Right lobe of liver (tissue), 6 donors: ENCODE data around the gene COL28A1. TPM values are rescaled to one million over a fixed set of nuclear protein-coding genes. Genes with fewer than 3 reads are reported as not detected.

Experiments
- ATAC-seq, 4 donors: fragments of 200-7000 bp; cut with Tn5 transposase; one replicate each; pipeline ENCODE4 v1.9.1; 2020; ENCODE audit warnings: mild to moderate bottlenecking in 4 of 4, moderate library complexity in 4 of 4
- DNase-seq, 3 donors: peaks; one replicate each; pipeline ENCODE4 v3.0.0-alpha.2; 2020
- H3K27ac ChIP-seq, 3 donors: fragments of 200-600 bp; one replicate each; pipeline ENCODE4 v1.8.0; 2022
- H3K27me3 ChIP-seq, 2 donors: fragments of 200-600 bp; one replicate each; pipeline ENCODE4 v1.8.0; 2022
- H3K36me3 ChIP-seq, 4 donors: fragments of 200-600 bp; sonication (generic) in 1 of 4; one replicate each; pipeline versions ENCODE4 v1.5.1 to v1.8.0; 2017 to 2022; ENCODE audit warnings: control low read depth in 1 of 4
- H3K4me1 ChIP-seq, 4 donors: fragments of 200-600 bp; sonication (generic) in 1 of 4; one replicate each; pipeline versions ENCODE4 v1.5.1 to v1.8.0; 2017 to 2022; ENCODE audit warnings: control low read depth in 1 of 4
- H3K4me3 ChIP-seq, 3 donors: fragments of 200-600 bp; one replicate each; pipeline ENCODE4 v1.8.0; 2022
- H3K9me3 ChIP-seq, 4 donors: fragments of 200-600 bp; sonication (generic) in 1 of 4; one replicate each; pipeline versions ENCODE4 v1.5.1 to v1.8.0; 2017 to 2022; ENCODE audit warnings: control low read depth in 1 of 4
- CTCF ChIP-seq, 4 donors: fragments of 200-600 bp in 3 of 4; fragments of 450-650 bp in 1 of 4; IDR thresholded peaks; one replicate each; pipeline versions ENCODE4 v1.5.1 to v1.8.0; 2016 to 2022; ENCODE audit warnings: antibody characterized with exemption in 4 of 4, mild to moderate bottlenecking in 2 of 4
- POLR2A ChIP-seq: fragments of 450-650 bp; IDR thresholded peaks from one replicate; pipeline ENCODE4 v1.6.1; 2017; ENCODE audit warnings: antibody characterized with exemption, mild to moderate bottlenecking
- WGBS: methylation state at CpG from one replicate; pipeline ENCODE4 v1.1.6; 2018; ENCODE audit warnings: low coverage, low lambda C conversion rate; ENCODE audit not compliant: insufficient coverage; ENCODE audit errors: missing lambda C conversion rate; 5-methylcytosine and 5-hydroxymethylcytosine counted together
- intact Hi-C, 2 donors: fragments of 100-400 bp; cut with DNase I; formaldehyde crosslinking; loops; one replicate each; pipeline versions ENCODE4 v1.11.2 to v1.14.1; 2022
- total RNA-seq, 6 experiments: library from RNA; depleted of rRNA in 2 of 6; stranded (reverse); fragments of >200 nt in 2 of 6; fragmentation: NEBNext Ultra II Directional in 3 of 6; extraction: Animal tissue kit (Norgen Biotek cat#: 25700) in 3 of 6; gene quantifications; one replicate each; pipeline versions ENCODE4 v1.1.0 to v1.2.4, GENCODE V29; 2016 to 2023
- donor health status: DM: no; HTN: yes; CAD: no.
- donor health status: DM: no; HTN: no; CAD: no.
- donor health status: DM: no; HTN: no; CAD: no.
- donor health status: DM: no; HTN: yes; CAD: no.
- donor health status: DM: no; HTN: yes; CAD: no.

The COL28A1 gene
- total RNA-seq, 6 experiments from 2014 or later = 0.07 to 0.51 (median 0.34) TPM; not detected in 2

GRCh38 chr7:7335909-7336308 is 199.8 kb downstream of the COL28A1 start:
- Histone ChIP-seq H3K9me3 (no peaks in the 10 kb centered on the region), H3K27me3 (no peaks in the 10 kb centered on the region), H3K4me3 (no peak overlapping the region), H3K36me3 (no peaks in the 10 kb centered on the region), H3K27ac (no peak overlapping the region), H3K4me1 (no peaks in the 10 kb centered on the region)
- intact Hi-C loops = no loop called here
- no peak for DNase-seq
- WGBS = 57% methylated on average over 3 of the region's 3 CpGs
- TF ChIP-seq CTCF (IDR thresholded peaks at IDR 0.05) (no peak), POLR2A (no peak)
- no peak for ATAC-seq

- DNase-seq (no peak), ATAC-seq (no peak)
- TF ChIP-seq POLR2A = no peak
- TF ChIP-seq CTCF (IDR thresholded peaks at IDR 0.05) = no peak
- Histone ChIP-seq H3K9me3 (no peaks in the 10 kb centered on the region), H3K27me3 (no peaks in the 10 kb centered on the region), H3K36me3 (no peaks in the 10 kb centered on the region), H3K4me3 (no peak overlapping the region), H3K4me1 (no peaks in the 10 kb centered on the region), H3K27ac (no peak overlapping the region)
- intact Hi-C loops = no loop called here
- WGBS = 78% methylated on average over 2 of the region's 2 CpGs
These were observed 200.5 kb downstream of the COL28A1 start for GRCh38 chr7:7335215-7335614.

- ATAC-seq (no peak), DNase-seq (no peak)
- Histone ChIP-seq H3K27ac (no peak overlapping the region), H3K27me3 (no peaks in the 10 kb centered on the region), H3K9me3 (no peaks in the 10 kb centered on the region), H3K36me3 (no peaks in the 10 kb centered on the region), H3K4me1 (no peaks in the 10 kb centered on the region), H3K4me3 (no peak overlapping the region)
- WGBS = 70% methylated on average over 3 of the region's 3 CpGs
- TF ChIP-seq CTCF (IDR thresholded peaks at IDR 0.05) (no peak), POLR2A (no peak)
- intact Hi-C loops = no loop called here
These were observed 202.1 kb downstream of the COL28A1 start for GRCh38 chr7:7333610-7334009.

- ATAC-seq (no peak), DNase-seq (no peak)
- no peak overlapping the region for H3K27ac ChIP-seq
- TF ChIP-seq CTCF (IDR thresholded peaks at IDR 0.05) (no peak), POLR2A (no peak)
- no peaks in the 10 kb centered on the region for H3K4me1 ChIP-seq
- H3K27me3 ChIP-seq = no peaks in the 10 kb centered on the region
- intact Hi-C loops = no loop called here
- H3K36me3 ChIP-seq = no peaks in the 10 kb centered on the region
- WGBS = 72% methylated on average over 3 of the region's 4 CpGs
- H3K4me3 ChIP-seq = no peak overlapping the region
- H3K9me3 ChIP-seq = no peaks in the 10 kb centered on the region
These were observed 204.2 kb downstream of the COL28A1 start for GRCh38 chr7:7331523-7331922.

- H3K4me1 ChIP-seq = no peaks in the 10 kb centered on the region
- intact Hi-C loops = no loop called here
- ATAC-seq (no peak), DNase-seq (no peak)
- H3K27me3 ChIP-seq = no peaks in the 10 kb centered on the region
- H3K27ac ChIP-seq = no peak overlapping the region
- no peaks in the 10 kb centered on the region for H3K9me3 ChIP-seq
- TF ChIP-seq CTCF (IDR thresholded peaks at IDR 0.05) = no peak
- no peak for TF ChIP-seq POLR2A
- H3K4me3 ChIP-seq = no peak overlapping the region
- no peaks in the 10 kb centered on the region for H3K36me3 ChIP-seq
- WGBS = 40% methylated on average over 2 of the region's 2 CpGs
These were observed 204.7 kb downstream of the COL28A1 start for GRCh38 chr7:7330997-7331396.
